ENCODE measurements around the gene TMEM69. TPM values are rescaled to one million over a fixed set of nuclear protein-coding genes. Genes with fewer than 3 reads are reported as not detected.

Gene TMEM69
- total and polyA plus RNA-seq, 2 experiments from 2014 or later, result 59.7 to 62.4 TPM

DNA sequence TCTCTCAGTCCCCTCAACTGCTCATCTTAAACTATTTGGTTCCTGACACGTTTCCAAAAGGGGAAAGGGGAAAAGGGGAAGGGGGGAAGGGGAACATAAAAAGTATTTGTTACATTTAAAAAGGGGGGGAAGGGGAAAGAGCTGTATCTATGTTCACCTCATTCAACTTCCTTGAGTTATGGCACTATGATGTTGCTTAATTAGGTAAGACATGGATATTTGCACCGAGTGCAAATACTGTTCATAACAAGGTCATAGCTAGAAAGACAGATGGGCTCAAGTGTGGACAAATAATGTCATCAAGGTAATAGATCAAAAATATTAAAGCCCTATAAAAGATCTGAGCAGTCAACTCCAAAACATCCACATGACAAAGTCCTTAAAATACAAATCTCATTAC is 27.6 kb upstream of the TMEM69 start:
- no peak overlapping the region for H3K4me3 Mint-ChIP-seq
- H3K4me1 Mint-ChIP-seq, result peaks cover 6% of the 10 kb centered on the region
- H3K79me2 ChIP-seq (replicated peaks; ENCODE audit: insufficient read depth), result peaks cover 79% of the 10 kb centered on the region
- H3K36me3 ChIP-seq (ENCODE audit: insufficient read depth), result peaks cover 44% of the 10 kb centered on the region
- no peaks in the 10 kb centered on the region for H3K4me1 ChIP-seq (ENCODE audit: insufficient read depth)
- no peak overlapping the region for H3K27ac Mint-ChIP-seq
- H3K27me3 Mint-ChIP-seq (ENCODE audit: insufficient read depth, low read depth, poor library complexity), result peaks cover 4% of the 10 kb centered on the region
- H3K27me3 ChIP-seq (ENCODE audit: insufficient read depth), result no peaks in the 10 kb centered on the region
- no peak for DNase-seq (ENCODE audit: low spot score)
- H3F3A ChIP-seq (replicated peaks; ENCODE audit: low read depth), result 0 out of 2 replicates have a peak, but pooled peaks cover 5% of the 10 kb centered on the region
- TF ChIP-seq, protein P1, sequence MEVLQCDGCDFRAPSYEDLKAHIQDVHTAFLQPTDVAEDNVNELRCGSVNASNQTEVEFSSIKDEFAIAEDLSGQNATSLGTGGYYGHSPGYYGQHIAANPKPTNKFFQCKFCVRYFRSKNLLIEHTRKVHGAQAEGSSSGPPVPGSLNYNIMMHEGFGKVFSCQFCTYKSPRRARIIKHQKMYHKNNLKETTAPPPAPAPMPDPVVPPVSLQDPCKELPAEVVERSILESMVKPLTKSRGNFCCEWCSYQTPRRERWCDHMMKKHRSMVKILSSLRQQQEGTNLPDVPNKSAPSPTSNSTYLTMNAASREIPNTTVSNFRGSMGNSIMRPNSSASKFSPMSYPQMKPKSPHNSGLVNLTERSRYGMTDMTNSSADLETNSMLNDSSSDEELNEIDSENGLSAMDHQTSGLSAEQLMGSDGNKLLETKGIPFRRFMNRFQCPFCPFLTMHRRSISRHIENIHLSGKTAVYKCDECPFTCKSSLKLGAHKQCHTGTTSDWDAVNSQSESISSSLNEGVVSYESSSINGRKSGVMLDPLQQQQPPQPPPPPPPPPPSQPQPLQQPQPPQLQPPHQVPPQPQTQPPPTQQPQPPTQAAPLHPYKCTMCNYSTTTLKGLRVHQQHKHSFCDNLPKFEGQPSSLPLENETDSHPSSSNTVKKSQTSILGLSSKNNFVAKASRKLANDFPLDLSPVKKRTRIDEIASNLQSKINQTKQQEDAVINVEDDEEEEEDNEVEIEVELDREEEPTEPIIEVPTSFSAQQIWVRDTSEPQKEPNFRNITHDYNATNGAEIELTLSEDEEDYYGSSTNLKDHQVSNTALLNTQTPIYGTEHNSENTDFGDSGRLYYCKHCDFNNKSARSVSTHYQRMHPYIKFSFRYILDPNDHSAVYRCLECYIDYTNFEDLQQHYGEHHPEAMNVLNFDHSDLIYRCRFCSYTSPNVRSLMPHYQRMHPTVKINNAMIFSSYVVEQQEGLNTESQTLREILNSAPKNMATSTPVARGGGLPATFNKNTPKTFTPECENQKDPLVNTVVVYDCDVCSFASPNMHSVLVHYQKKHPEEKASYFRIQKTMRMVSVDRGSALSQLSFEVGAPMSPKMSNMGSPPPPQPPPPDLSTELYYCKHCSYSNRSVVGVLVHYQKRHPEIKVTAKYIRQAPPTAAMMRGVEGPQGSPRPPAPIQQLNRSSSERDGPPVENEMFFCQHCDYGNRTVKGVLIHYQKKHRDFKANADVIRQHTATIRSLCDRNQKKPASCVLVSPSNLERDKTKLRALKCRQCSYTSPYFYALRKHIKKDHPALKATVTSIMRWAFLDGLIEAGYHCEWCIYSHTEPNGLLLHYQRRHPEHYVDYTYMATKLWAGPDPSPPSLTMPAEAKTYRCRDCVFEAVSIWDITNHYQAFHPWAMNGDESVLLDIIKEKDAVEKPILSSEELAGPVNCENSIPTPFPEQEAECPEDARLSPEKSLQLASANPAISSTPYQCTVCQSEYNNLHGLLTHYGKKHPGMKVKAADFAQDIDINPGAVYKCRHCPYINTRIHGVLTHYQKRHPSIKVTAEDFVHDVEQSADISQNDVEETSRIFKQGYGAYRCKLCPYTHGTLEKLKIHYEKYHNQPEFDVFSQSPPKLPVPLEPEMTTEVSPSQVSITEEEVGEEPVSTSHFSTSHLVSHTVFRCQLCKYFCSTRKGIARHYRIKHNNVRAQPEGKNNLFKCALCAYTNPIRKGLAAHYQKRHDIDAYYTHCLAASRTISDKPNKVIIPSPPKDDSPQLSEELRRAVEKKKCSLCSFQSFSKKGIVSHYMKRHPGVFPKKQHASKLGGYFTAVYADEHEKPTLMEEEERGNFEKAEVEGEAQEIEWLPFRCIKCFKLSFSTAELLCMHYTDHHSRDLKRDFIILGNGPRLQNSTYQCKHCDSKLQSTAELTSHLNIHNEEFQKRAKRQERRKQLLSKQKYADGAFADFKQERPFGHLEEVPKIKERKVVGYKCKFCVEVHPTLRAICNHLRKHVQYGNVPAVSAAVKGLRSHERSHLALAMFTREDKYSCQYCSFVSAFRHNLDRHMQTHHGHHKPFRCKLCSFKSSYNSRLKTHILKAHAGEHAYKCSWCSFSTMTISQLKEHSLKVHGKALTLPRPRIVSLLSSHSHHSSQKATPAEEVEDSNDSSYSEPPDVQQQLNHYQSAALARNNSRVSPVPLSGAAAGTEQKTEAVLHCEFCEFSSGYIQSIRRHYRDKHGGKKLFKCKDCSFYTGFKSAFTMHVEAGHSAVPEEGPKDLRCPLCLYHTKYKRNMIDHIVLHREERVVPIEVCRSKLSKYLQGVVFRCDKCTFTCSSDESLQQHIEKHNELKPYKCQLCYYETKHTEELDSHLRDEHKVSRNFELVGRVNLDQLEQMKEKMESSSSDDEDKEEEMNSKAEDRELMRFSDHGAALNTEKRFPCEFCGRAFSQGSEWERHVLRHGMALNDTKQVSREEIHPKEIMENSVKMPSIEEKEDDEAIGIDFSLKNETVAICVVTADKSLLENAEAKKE (CRISPR knock-in tag; IDR thresholded peaks at IDR 0.05), result no peak
- TF ChIP-seq CREB1 (CRISPR knock-in tag; IDR thresholded peaks at IDR 0.05; ENCODE audit: low read depth), result no peak
- TF ChIP-seq NANOG (IDR thresholded peaks at IDR 0.05; ENCODE audit: borderline replicate concordance), result no peak
- no peak for TF ChIP-seq EZH2phosphoT487 (IDR thresholded peaks at IDR 0.05; ENCODE audit: unreplicated experiment)
- TF ChIP-seq, protein P2, sequence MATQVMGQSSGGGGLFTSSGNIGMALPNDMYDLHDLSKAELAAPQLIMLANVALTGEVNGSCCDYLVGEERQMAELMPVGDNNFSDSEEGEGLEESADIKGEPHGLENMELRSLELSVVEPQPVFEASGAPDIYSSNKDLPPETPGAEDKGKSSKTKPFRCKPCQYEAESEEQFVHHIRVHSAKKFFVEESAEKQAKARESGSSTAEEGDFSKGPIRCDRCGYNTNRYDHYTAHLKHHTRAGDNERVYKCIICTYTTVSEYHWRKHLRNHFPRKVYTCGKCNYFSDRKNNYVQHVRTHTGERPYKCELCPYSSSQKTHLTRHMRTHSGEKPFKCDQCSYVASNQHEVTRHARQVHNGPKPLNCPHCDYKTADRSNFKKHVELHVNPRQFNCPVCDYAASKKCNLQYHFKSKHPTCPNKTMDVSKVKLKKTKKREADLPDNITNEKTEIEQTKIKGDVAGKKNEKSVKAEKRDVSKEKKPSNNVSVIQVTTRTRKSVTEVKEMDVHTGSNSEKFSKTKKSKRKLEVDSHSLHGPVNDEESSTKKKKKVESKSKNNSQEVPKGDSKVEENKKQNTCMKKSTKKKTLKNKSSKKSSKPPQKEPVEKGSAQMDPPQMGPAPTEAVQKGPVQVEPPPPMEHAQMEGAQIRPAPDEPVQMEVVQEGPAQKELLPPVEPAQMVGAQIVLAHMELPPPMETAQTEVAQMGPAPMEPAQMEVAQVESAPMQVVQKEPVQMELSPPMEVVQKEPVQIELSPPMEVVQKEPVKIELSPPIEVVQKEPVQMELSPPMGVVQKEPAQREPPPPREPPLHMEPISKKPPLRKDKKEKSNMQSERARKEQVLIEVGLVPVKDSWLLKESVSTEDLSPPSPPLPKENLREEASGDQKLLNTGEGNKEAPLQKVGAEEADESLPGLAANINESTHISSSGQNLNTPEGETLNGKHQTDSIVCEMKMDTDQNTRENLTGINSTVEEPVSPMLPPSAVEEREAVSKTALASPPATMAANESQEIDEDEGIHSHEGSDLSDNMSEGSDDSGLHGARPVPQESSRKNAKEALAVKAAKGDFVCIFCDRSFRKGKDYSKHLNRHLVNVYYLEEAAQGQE (IDR thresholded peaks at IDR 0.05; ENCODE audit: unreplicated experiment), result no peak
- no peak for TF ChIP-seq ZNF331 (CRISPR knock-in tag; IDR thresholded peaks at IDR 0.05; ENCODE audit: low read depth)
- no peak for TF ChIP-seq ZNF114 (CRISPR knock-in tag; IDR thresholded peaks at IDR 0.05)
- TF ChIP-seq, protein P3, sequence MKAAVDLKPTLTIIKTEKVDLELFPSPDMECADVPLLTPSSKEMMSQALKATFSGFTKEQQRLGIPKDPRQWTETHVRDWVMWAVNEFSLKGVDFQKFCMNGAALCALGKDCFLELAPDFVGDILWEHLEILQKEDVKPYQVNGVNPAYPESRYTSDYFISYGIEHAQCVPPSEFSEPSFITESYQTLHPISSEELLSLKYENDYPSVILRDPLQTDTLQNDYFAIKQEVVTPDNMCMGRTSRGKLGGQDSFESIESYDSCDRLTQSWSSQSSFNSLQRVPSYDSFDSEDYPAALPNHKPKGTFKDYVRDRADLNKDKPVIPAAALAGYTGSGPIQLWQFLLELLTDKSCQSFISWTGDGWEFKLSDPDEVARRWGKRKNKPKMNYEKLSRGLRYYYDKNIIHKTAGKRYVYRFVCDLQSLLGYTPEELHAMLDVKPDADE (IDR thresholded peaks at IDR 0.05), result no peak
- TF ChIP-seq, protein P4, sequence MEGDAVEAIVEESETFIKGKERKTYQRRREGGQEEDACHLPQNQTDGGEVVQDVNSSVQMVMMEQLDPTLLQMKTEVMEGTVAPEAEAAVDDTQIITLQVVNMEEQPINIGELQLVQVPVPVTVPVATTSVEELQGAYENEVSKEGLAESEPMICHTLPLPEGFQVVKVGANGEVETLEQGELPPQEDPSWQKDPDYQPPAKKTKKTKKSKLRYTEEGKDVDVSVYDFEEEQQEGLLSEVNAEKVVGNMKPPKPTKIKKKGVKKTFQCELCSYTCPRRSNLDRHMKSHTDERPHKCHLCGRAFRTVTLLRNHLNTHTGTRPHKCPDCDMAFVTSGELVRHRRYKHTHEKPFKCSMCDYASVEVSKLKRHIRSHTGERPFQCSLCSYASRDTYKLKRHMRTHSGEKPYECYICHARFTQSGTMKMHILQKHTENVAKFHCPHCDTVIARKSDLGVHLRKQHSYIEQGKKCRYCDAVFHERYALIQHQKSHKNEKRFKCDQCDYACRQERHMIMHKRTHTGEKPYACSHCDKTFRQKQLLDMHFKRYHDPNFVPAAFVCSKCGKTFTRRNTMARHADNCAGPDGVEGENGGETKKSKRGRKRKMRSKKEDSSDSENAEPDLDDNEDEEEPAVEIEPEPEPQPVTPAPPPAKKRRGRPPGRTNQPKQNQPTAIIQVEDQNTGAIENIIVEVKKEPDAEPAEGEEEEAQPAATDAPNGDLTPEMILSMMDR (conservative IDR thresholded peaks at IDR 0.05; ENCODE audit: low read depth in 2 of 2), result no peak
- TF ChIP-seq STAT1 (IDR thresholded peaks at IDR 0.05; ENCODE audit: unreplicated experiment), result no peak
- no peak for TF ChIP-seq POLR2AphosphoS5 (IDR thresholded peaks at IDR 0.05; ENCODE audit: low read depth)
- no peak for TF ChIP-seq JUNB (IDR thresholded peaks at IDR 0.05; ENCODE audit: unreplicated experiment)
- TF ChIP-seq EZH2 (IDR thresholded peaks at IDR 0.05; ENCODE audit: low read depth, unreplicated experiment), result no peak
- H4K20me1 ChIP-seq (replicated peaks; ENCODE audit: insufficient read depth), result peaks cover 35% of the 10 kb centered on the region
- no peaks in the 10 kb centered on the region for H3K9me2 ChIP-seq (ENCODE audit: insufficient read depth)
- no peak overlapping the region for H2AFZ ChIP-seq
- H3K9me3 Mint-ChIP-seq, result no peaks in the 10 kb centered on the region
- H3K4me2 ChIP-seq, result no peak overlapping the region
- no peak for ATAC-seq
- no peak overlapping the region for H3K27ac ChIP-seq (ENCODE audit: low read depth)
- H3K4me3 ChIP-seq, result no peak overlapping the region
- H3K36me3 Mint-ChIP-seq (ENCODE audit: low read depth), result peaks cover 59% of the 10 kb centered on the region
